H1 (cell line): Measurements from ENCODE around the gene MKNK2. TPM values are rescaled to one million over a fixed set of nuclear protein-coding genes. Genes with fewer than 3 reads are reported as not detected.

ENCODE experiments used
- CTCF ChIA-PET: fragments of 300-600 bp; sonication (Branson Sonifier 250); formaldehyde crosslinking; loops from one replicate; lab custom pipeline; 2021; ENCODE audit not compliant: partially characterized antibody; lab: Charles Lee
- POLR2A ChIA-PET: fragments of 300-600 bp; sonication (Branson Sonifier 250); formaldehyde crosslinking; loops from one replicate; lab custom pipeline; 2021; ENCODE audit warnings: inconsistent platforms; ENCODE audit not compliant: partially characterized antibody; lab: Charles Lee
- DNase-seq, 2 experiments: peaks; one replicate each; pipeline versions ENCODE4 v3.0.0 to v3.0.0-alpha.2; 2010 to 2022; ENCODE audit warnings: low spot score in 2 of 2, low read depth in 1 of 2, mixed read lengths in 1 of 2
- FAIRE-seq: peaks from 2 replicates; lab custom pipeline; 2011; peaks lifted over from hg19 to GRCh38; lab: Jason Lieb, UNC
- H2AFZ ChIP-seq: 2 replicates; pipeline ENCODE4 v1.8.1; 2012; ENCODE audit warnings: low read length, inconsistent platforms
- H2AK5ac ChIP-seq: 2 replicates; pipeline ENCODE4 v1.6.1; 2013; ENCODE audit warnings: low read depth, low read length
- H2BK120ac ChIP-seq: replicated peaks from 2 replicates; pipeline ENCODE3; 2013; ENCODE audit warnings: low read depth, low read length, inconsistent platforms
- H2BK12ac ChIP-seq: 2 replicates; pipeline ENCODE4 v1.6.1; 2013; ENCODE audit warnings: low read depth, low read length
- H2BK15ac ChIP-seq: 2 replicates; pipeline ENCODE4 v1.6.1; 2013; ENCODE audit warnings: low read length
- H2BK20ac ChIP-seq: 2 replicates; pipeline ENCODE4 v1.6.1; 2013; ENCODE audit warnings: low read length
- H2BK5ac ChIP-seq: 2 replicates; pipeline ENCODE4 v1.6.1; 2013; ENCODE audit warnings: low read depth, low read length
- H3K14ac ChIP-seq: 2 replicates; pipeline ENCODE4 v1.6.1; 2013; ENCODE audit warnings: inconsistent platforms; ENCODE audit not compliant: insufficient read length
- H3K18ac ChIP-seq: 2 replicates; pipeline ENCODE4 v1.6.1; 2013; ENCODE audit warnings: low read length; ENCODE audit errors: extremely low read depth
- H3K23ac ChIP-seq: 2 replicates; pipeline ENCODE4 v1.6.1; 2013; ENCODE audit warnings: inconsistent platforms; ENCODE audit not compliant: insufficient read length
- H3K23me2 ChIP-seq: 2 replicates; pipeline ENCODE4 v1.6.1; 2013; ENCODE audit warnings: low read depth, low read length
- H3K27ac ChIP-seq: 2 replicates; pipeline ENCODE4 v1.6.1; 2011; ENCODE audit warnings: low read depth, low read length, inconsistent platforms
- H3K27me3 ChIP-seq, 4 experiments: replicated peaks in 1 of 4; 1 replicate in 1 of 4; 2 replicates in 3 of 4; pipeline versions ENCODE4 v1.6.1 to v1.8.1; 2011 to 2013; ENCODE audit warnings: low read length in 3 of 4, mild to moderate bottlenecking in 3 of 4, inconsistent platforms in 2 of 4, mixed read lengths in 2 of 4, moderate library complexity in 1 of 4; ENCODE audit not compliant: control insufficient read depth in 3 of 4, insufficient read depth in 3 of 4; ENCODE audit errors: extremely low read depth in 1 of 4
- H3K36me3 ChIP-seq, 4 experiments: 2 replicates each; pipeline versions ENCODE4 v1.6.1 to v1.8.1; 2011 to 2013; ENCODE audit warnings: mild to moderate bottlenecking in 4 of 4, low read length in 3 of 4, moderate library complexity in 2 of 4, control low read depth in 1 of 4, inconsistent platforms in 1 of 4; ENCODE audit not compliant: insufficient read depth in 4 of 4, control insufficient read depth in 2 of 4
- H3K4ac ChIP-seq: replicated peaks from 2 replicates; pipeline ENCODE3; 2013; ENCODE audit warnings: low read length, low read depth, mixed read lengths, inconsistent platforms; ENCODE audit not compliant: insufficient read length
- H3K4me1 ChIP-seq, 4 experiments: replicated peaks in 1 of 4; 1 replicate in 1 of 4; 2 replicates in 3 of 4; pipeline versions ENCODE4 v1.6.1 to v1.8.1; 2011 to 2013; ENCODE audit warnings: low read length in 3 of 4, inconsistent platforms in 2 of 4, mixed read lengths in 1 of 4; ENCODE audit not compliant: insufficient read depth in 4 of 4, control insufficient read depth in 3 of 4
- H3K4me2 ChIP-seq, 2 experiments: 2 replicates each; pipeline versions ENCODE4 v1.6.1 to v1.8.1; 2011 to 2013; ENCODE audit warnings: low read depth in 2 of 2, low read length in 2 of 2, control low read depth in 1 of 2, inconsistent platforms in 1 of 2, mild to moderate bottlenecking in 1 of 2; ENCODE audit not compliant: insufficient read depth in 1 of 2
- H3K4me3 ChIP-seq, 4 experiments: fragments of 200-600, 300-600 bp in 1 of 4; sonication (generic), shearing (Covaris generic), sonication (Bioruptor Twin) in 1 of 4; 2 replicates each; pipeline versions ENCODE4 v1.5.1 to v1.8.1; 2011 to 2016; ENCODE audit warnings: low read length in 4 of 4, low read depth in 3 of 4, control low read depth in 2 of 4, inconsistent platforms in 2 of 4, mild to moderate bottlenecking in 2 of 4, mixed read lengths in 1 of 4, moderate library complexity in 1 of 4; ENCODE audit not compliant: insufficient read depth in 2 of 4; ENCODE audit errors: extremely low read depth in 1 of 4
- H3K56ac ChIP-seq: replicated peaks from 2 replicates; pipeline ENCODE3; 2013; ENCODE audit warnings: low read depth, mild to moderate bottlenecking, mixed read lengths, low read length, inconsistent platforms; ENCODE audit not compliant: insufficient read length
- H3K79me1 ChIP-seq: 2 replicates; pipeline ENCODE4 v1.6.1; 2013; ENCODE audit warnings: low read depth, low read length, control low read depth
- H3K79me2 ChIP-seq, 2 experiments: 2 replicates each; pipeline versions ENCODE4 v1.6.1 to v1.8.1; 2012 to 2013; ENCODE audit warnings: low read length in 2 of 2, mild to moderate bottlenecking in 2 of 2, inconsistent platforms in 1 of 2; ENCODE audit not compliant: insufficient read depth in 2 of 2, control insufficient read depth in 1 of 2
- H3K9ac ChIP-seq, 4 experiments: replicated peaks in 1 of 4; 1 replicate in 1 of 4; 2 replicates in 3 of 4; pipeline versions ENCODE4 v1.6.1 to v1.8.1; 2011 to 2013; ENCODE audit warnings: low read depth in 3 of 4, low read length in 3 of 4, control low read depth in 2 of 4, mild to moderate bottlenecking in 2 of 4, moderate library complexity in 2 of 4, inconsistent platforms in 1 of 4; ENCODE audit errors: extremely low read depth in 1 of 4
- H3K9me3 ChIP-seq, 2 experiments: 2 replicates each; pipeline versions ENCODE4 v1.6.1 to v1.8.1; 2012 to 2013; ENCODE audit warnings: mild to moderate bottlenecking in 2 of 2, moderate library complexity in 2 of 2, control low read depth in 1 of 2, inconsistent platforms in 1 of 2, low read depth in 1 of 2, low read length in 1 of 2, mixed read lengths in 1 of 2; ENCODE audit not compliant: insufficient read depth in 2 of 2
- H4K20me1 ChIP-seq, 2 experiments: replicated peaks in 1 of 2; 2 replicates each; pipeline versions ENCODE3 to v1.8.1; 2011 to 2013; ENCODE audit warnings: inconsistent platforms in 2 of 2, low read length in 2 of 2, mild to moderate bottlenecking in 1 of 2; ENCODE audit not compliant: insufficient read depth in 2 of 2, control insufficient read depth in 1 of 2
- H4K5ac ChIP-seq: 2 replicates; pipeline ENCODE4 v1.6.1; 2013; ENCODE audit warnings: low read length, low read depth, mixed read lengths, inconsistent platforms; ENCODE audit not compliant: insufficient read length
- H4K8ac ChIP-seq: 2 replicates; pipeline ENCODE4 v1.8.0; 2013; ENCODE audit warnings: mild to moderate bottlenecking, moderate library complexity, low read length, inconsistent platforms; ENCODE audit not compliant: insufficient read depth; ENCODE audit errors: extremely low read depth
- H4K91ac ChIP-seq: replicated peaks from 2 replicates; pipeline ENCODE3; 2013; ENCODE audit warnings: low read length, mixed read lengths, inconsistent platforms; ENCODE audit not compliant: insufficient read length
- BACH1 ChIP-seq: IDR thresholded peaks from 2 replicates; pipeline ENCODE4 v1.6.1; 2012; ENCODE audit warnings: low read length, improper control_type of control experiment
- KDM4A ChIP-seq: IDR thresholded peaks from one replicate; pipeline ENCODE4 v1.7.1; 2012; ENCODE audit warnings: low read depth, mild to moderate bottlenecking, moderate library complexity, low read length, inconsistent platforms; ENCODE audit not compliant: severe bottlenecking
- POLR2AphosphoS5 ChIP-seq: IDR thresholded peaks from 2 replicates; pipeline ENCODE4 v1.6.1; 2011; ENCODE audit warnings: low read depth, low read length
- TEAD4 ChIP-seq: IDR thresholded peaks from 2 replicates; pipeline ENCODE4 v1.6.1; 2012; ENCODE audit warnings: low read depth, low read length, inconsistent platforms, mixed read lengths
- WGBS, 2 experiments: shearing (Covaris generic) in 1 of 2; methylation state at CpG; one replicate each; pipeline versions ENCODE4 v1.1.6 to v1.1.7; 2013 to 2015; ENCODE audit warnings: low lambda C conversion rate in 2 of 2, mixed read lengths in 2 of 2, inconsistent platforms in 1 of 2, low coverage in 1 of 2, missing lambda C conversion rate in 1 of 2; ENCODE audit not compliant: insufficient replicate concordance in 2 of 2, insufficient coverage in 1 of 2, insufficient read length in 1 of 2; ENCODE audit errors: extremely low coverage in 1 of 2, missing lambda C conversion rate in 1 of 2; 5-methylcytosine and 5-hydroxymethylcytosine counted together
- polyA plus RNA-seq, 7 experiments: library from polyadenylated mRNA; depleted of rRNA in 3 of 7; stranded (reverse) in 5 of 7; unstranded in 2 of 7; fragments of >200 nt in 5 of 7; fragments of 200-250 nt in 2 of 7; gene quantifications; 1 replicate in 5 of 7; 2 replicates in 1 of 7; 4 replicates in 1 of 7; pipeline versions ENCODE4 v1.2.1 to v1.2.3, GENCODE V29; 2011 to 2013; ENCODE audit warnings: missing spikeins in 2 of 7, mixed read lengths in 2 of 7
- total RNA-seq: library from RNA; stranded (reverse); fragmentation: NEBNext Ultra II Directional; extraction: Animal tissue kit (Norgen Biotek cat#: 25700); gene quantifications from 2 replicates; pipeline ENCODE4 v1.2.1, GENCODE V29; 2021

MKNK2 gene
- total and polyA plus RNA-seq, 2 of the 8 experiments (the other 6 are each of a cell fraction or from before 2014, with no cell fraction given), result 163 to 166 TPM

DNA sequence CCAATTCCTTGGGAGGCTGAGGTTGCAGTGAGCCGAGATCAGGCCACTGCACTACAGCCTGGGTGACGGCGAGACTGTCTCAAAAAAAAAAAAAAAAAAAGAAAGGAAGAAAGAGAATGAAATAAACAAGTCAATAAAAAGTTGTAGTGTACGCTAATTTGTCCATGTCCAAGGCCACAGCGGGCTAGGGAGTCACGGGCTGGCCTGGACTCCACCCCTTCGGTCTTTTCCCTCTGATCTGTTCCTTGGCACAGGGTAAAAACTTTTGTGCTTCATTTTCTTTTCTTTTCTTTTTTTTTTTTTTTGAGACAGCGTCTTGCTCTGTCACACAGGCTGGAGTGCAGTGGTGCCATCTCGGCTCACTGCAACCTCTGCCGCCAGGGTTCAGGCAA is 19.4 kb upstream of the MKNK2 start:
- Histone ChIP-seq H3K14ac (no peak overlapping the region), H2BK15ac (no peak overlapping the region), H3K23ac (no peak overlapping the region), H3K4me1 (no peaks in the 10 kb centered on the region; a peak in 1 of 7 replicates), H3K27ac (no peak overlapping the region), H3K9ac (no peak overlapping the region), H3K9me3 (no peaks in the 10 kb centered on the region), H3K23me2 (no peaks in the 10 kb centered on the region), H4K5ac (no peak overlapping the region), H2BK5ac (no peak overlapping the region), H2BK12ac (no peak overlapping the region), H3K4me3 (no peak overlapping the region), H3K36me3 (peaks cover 0 to 3% (median 0%) of the 10 kb centered on the region in 4 experiments; a peak in 2 of 8 replicates), H2AFZ (no peak overlapping the region), H3K27me3 (no peaks in the 10 kb centered on the region), H4K8ac (no peak overlapping the region; the same call in 1 of the 2 replicates), H2BK120ac (no peak overlapping the region), H2AK5ac (no peak overlapping the region), H2BK20ac (no peak overlapping the region), H4K20me1 (no peaks in the 10 kb centered on the region), H3K4me2 (no peak overlapping the region), H3K79me1 (no peaks in the 10 kb centered on the region), H3K4ac (no peak overlapping the region), H3K79me2 (no peaks in the 10 kb centered on the region), H3K18ac (no peak overlapping the region), H3K56ac (no peak overlapping the region), H4K91ac (no peak overlapping the region)
- 95% methylated on average over 5 of the region's 10 CpGs; no CpG with 5 or more reads in 1 of the 2 experiments for WGBS, 2 experiments
- ChIA-PET CTCF (interaction anchor here (0.6 to 3.1 kb wide), 23 partner anchors 8 to 141 kb away, joined by 3 to 17 read pairs (median 4); no protein-coding TSS in a partner anchor), POLR2A (interaction anchor here (1.3 to 2.3 kb wide), 4 partner anchors 10 to 39 kb away, joined by 5 to 8 read pairs (median 6); partner anchors contain the start of gene MKNK2)
- DNase-seq (no peak), FAIRE-seq (no peak)
- no peak for TF ChIP-seq TEAD4
- no peak for TF ChIP-seq POLR2AphosphoS5
- TF ChIP-seq BACH1, result no peak
- TF ChIP-seq KDM4A, result no peak
